ENCODE measurements around the gene PPP6R3. TPM values are rescaled to one million over a fixed set of nuclear protein-coding genes. Genes with fewer than 3 reads are reported as not detected.

Gene PPP6R3
- total and polyA plus RNA-seq, 2 of the 8 experiments (the other 6 are each of a cell fraction or from before 2014, with no cell fraction given) = 44.6 to 150 TPM

- DNase-seq (ENCODE audit: low read depth in 1 of 2, low spot score in 2 of 2) = no peak
- Histone ChIP-seq H3K36me3 (ENCODE audit: control insufficient read depth in 2 of 4, insufficient read depth in 4 of 4, low read length in 3 of 4) (peaks cover 21 to 68% (median 58%) of the 10 kb centered on the region in 4 experiments), H3K79me2 (ENCODE audit: control insufficient read depth in 1 of 2, insufficient read depth in 2 of 2, low read length in 2 of 2) (no peaks in the 10 kb centered on the region; a peak in 1 of 4 replicates), H4K20me1 (replicated peaks in 1 of 2; ENCODE audit: control insufficient read depth in 1 of 2, insufficient read depth in 2 of 2, low read length in 2 of 2) (peaks cover 3 to 10% of the 10 kb centered on the region in 2 experiments), H3K9ac (replicated peaks in 1 of 4; ENCODE audit: extremely low read depth in 1 of 4, low read depth in 3 of 4, low read length in 3 of 4) (no peak overlapping the region), H3K79me1 (ENCODE audit: low read depth, low read length) (no peaks in the 10 kb centered on the region; the same call in 1 of the 2 replicates), H2AK5ac (ENCODE audit: low read depth, low read length) (no peak overlapping the region), H2BK12ac (ENCODE audit: low read depth, low read length) (no peak overlapping the region), H3K23ac (ENCODE audit: insufficient read length) (no peak overlapping the region), H4K5ac (ENCODE audit: insufficient read length, low read depth, low read length) (no peak overlapping the region), H3K4ac (replicated peaks; ENCODE audit: insufficient read length, low read depth, low read length) (no peak overlapping the region), H3K23me2 (ENCODE audit: low read depth, low read length) (no peaks in the 10 kb centered on the region), H2AFZ (ENCODE audit: low read length) (no peak overlapping the region), H2BK120ac (replicated peaks; ENCODE audit: low read depth, low read length) (no peak overlapping the region), H3K27ac (ENCODE audit: low read depth, low read length) (no peak overlapping the region), H2BK20ac (ENCODE audit: low read length) (no peak overlapping the region), H3K4me1 (replicated peaks in 1 of 4; ENCODE audit: control insufficient read depth in 3 of 4, insufficient read depth in 4 of 4, low read length in 3 of 4) (no peaks in the 10 kb centered on the region), H3K18ac (ENCODE audit: extremely low read depth, low read length) (no peak overlapping the region), H3K4me3 (ENCODE audit: extremely low read depth in 1 of 4, insufficient read depth in 2 of 4, low read depth in 3 of 4, low read length in 4 of 4) (no peak overlapping the region), H3K14ac (ENCODE audit: insufficient read length) (no peak overlapping the region), H3K27me3 (replicated peaks in 1 of 4; ENCODE audit: control insufficient read depth in 3 of 4, extremely low read depth in 1 of 4, insufficient read depth in 3 of 4, low read length in 3 of 4) (no peaks in the 10 kb centered on the region; a peak in 1 of 7 replicates), H3K9me3 (ENCODE audit: insufficient read depth in 2 of 2, low read depth in 1 of 2, low read length in 1 of 2) (no peaks in the 10 kb centered on the region), H3K56ac (replicated peaks; ENCODE audit: insufficient read length, low read depth, low read length) (no peak overlapping the region), H4K91ac (replicated peaks; ENCODE audit: insufficient read length, low read length) (no peak overlapping the region), H2BK15ac (ENCODE audit: low read length) (no peak overlapping the region), H2BK5ac (ENCODE audit: low read depth, low read length) (no peak overlapping the region), H3K4me2 (ENCODE audit: insufficient read depth in 1 of 2, low read depth in 2 of 2, low read length in 2 of 2) (no peak overlapping the region), H4K8ac (ENCODE audit: extremely low read depth, insufficient read depth, low read length) (no peak overlapping the region)
- ChIA-PET POLR2A (ENCODE audit: partially characterized antibody) (interaction anchor here (0.7 to 1.7 kb wide), 2 partner anchors 9 to 12 kb away, joined by 3 to 4 read pairs; no protein-coding TSS in a partner anchor), CTCF (ENCODE audit: partially characterized antibody) (no interaction called here)
- 85% methylated on average over 2 of the region's 2 CpGs; no CpG with 5 or more reads in 1 of the 2 experiments for WGBS, 2 experiments (ENCODE audit: extremely low coverage in 1 of 2, insufficient coverage in 1 of 2, insufficient read length in 1 of 2, insufficient replicate concordance in 2 of 2, low coverage in 1 of 2, low lambda C conversion rate in 2 of 2, missing lambda C conversion rate in 1 of 2)
- no peak for FAIRE-seq
- TF ChIP-seq ASH2L (IDR thresholded peaks at IDR 0.05; ENCODE audit: low read length) (no peak), SUZ12 (IDR thresholded peaks at IDR 0.05; ENCODE audit: low read length) (no peak)
Measured at GRCh38 chr11:68593441-68593840, 132.9 kb downstream of the PPP6R3 start.
